NB4 (cell line): ENCODE measurements around the gene SLC38A2.

ENCODE experiments used
- CTCF ChIP-seq: IDR thresholded peaks from one replicate; pipeline ENCODE4 v1.5.1; 2012; ENCODE audit warnings: low read depth, low read length
- MAX ChIP-seq: IDR thresholded peaks from 2 replicates; pipeline ENCODE4 v1.6.1; 2011; ENCODE audit warnings: low read depth, low read length
- POLR2A ChIP-seq: IDR thresholded peaks from 2 replicates; pipeline ENCODE4 v1.6.1; 2011; ENCODE audit warnings: mild to moderate bottlenecking; ENCODE audit not compliant: insufficient read length; ENCODE audit errors: extremely low read depth

- no peak for TF ChIP-seq CTCF
- TF ChIP-seq MAX = no peak
- no peak for TF ChIP-seq POLR2A
Observed at GRCh38 chr12:46404733-46405132, 32.2 kb upstream of the SLC38A2 start.
